AG10803 (cell line): ENCODE results near the gene ALG9.

Experiments used
- DNase-seq: peaks from one replicate; pipeline ENCODE4 v3.0.0; 2010; ENCODE audit warnings: low read depth
- H3K4me3 ChIP-seq: 2 replicates; pipeline ENCODE4 v1.5.1; 2011; ENCODE audit warnings: mild to moderate bottlenecking, low read length, control low read depth
- CTCF ChIP-seq: conservative IDR thresholded peaks from 2 replicates; pipeline ENCODE4 v1.5.1; 2011; ENCODE audit warnings: mild to moderate bottlenecking, low read length, control low read depth, inconsistent platforms

Gene ALG9

GRCh38 chr11:111759376-111759775, 112.0 kb downstream of the ALG9 start:
- no peak for DNase-seq
- no peak for TF ChIP-seq CTCF
- H3K4me3 ChIP-seq: no peak overlapping the region

- H3K4me3 ChIP-seq: no peak overlapping the region
- DNase-seq: no peak
- TF ChIP-seq CTCF: no peak
Observed at GRCh38 chr11:111756097-111756496, 115.3 kb downstream of the ALG9 start.

GRCh38 chr11:111749646-111750045, 121.7 kb downstream of the ALG9 start:
- no peak for TF ChIP-seq CTCF
- H3K4me3 ChIP-seq: no peak overlapping the region

GRCh38 chr11:111748035-111748804, 123.2 kb downstream of the ALG9 start:
- no peak for DNase-seq
- no peak for TF ChIP-seq CTCF
- no peak overlapping the region for H3K4me3 ChIP-seq

More at GRCh38 chr11:111749646-111750045, 121.7 kb downstream of the ALG9 start:
- DNase-seq: no peak

- no peak overlapping the region for H3K4me3 ChIP-seq
- no peak for TF ChIP-seq CTCF
- DNase-seq: peak; percentile 72
Observed at GRCh38 chr11:111745719-111746504, 125.5 kb downstream of the ALG9 start.

GRCh38 chr11:111743700-111744099, 127.7 kb downstream of the ALG9 start:
- no peak overlapping the region for H3K4me3 ChIP-seq
- TF ChIP-seq CTCF: no peak
- no peak for DNase-seq

- no peak for DNase-seq
- H3K4me3 ChIP-seq: no peak overlapping the region
- TF ChIP-seq CTCF: no peak
Observed at GRCh38 chr11:111741751-111742150, 129.6 kb downstream of the ALG9 start.
